ENCODE results near the gene DNAJC5. TPM values are rescaled to one million over a fixed set of nuclear protein-coding genes. Genes with fewer than 3 reads are reported as not detected.
A peak's percentile ranks its signal among the peaks of the same experiment; 100 is the strongest.

DNAJC5 gene
- total and polyA plus RNA-seq, 2 experiments from 2014 or later = 7.1 to 33.5 TPM

DNA sequence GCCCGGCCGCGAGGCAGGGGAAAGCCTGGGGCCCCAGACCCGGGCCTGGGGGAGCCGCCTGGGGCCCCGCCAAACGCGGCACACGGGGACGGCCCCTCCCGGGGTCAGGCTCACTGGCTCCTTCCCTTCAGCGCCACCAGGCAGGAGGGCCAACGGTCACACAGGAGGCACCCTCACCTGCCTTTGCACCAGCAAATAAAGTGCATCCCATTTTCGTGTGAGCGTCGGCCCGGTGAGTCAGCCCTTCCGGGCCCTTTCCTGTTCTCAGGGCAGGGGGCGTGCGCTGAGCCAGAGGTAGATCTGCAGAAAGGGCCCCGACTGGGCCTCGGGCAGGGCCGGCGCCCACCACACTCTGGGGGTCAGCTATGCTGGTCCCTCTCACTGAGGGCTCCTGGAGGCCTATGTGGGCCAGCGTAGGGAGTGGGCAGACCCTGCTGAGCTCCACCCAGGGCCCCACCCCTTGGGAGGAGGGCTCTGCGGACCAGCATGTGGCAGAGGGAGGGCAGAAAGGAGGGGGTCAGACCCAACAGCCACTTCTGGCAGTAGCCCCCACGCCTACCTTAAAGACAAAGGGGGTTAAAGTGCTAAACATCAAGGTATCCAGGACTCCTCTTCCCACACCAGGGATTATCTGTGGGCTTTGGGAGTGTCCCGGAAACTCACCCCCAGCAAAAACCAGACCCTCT lies 62.2 kb downstream of the DNAJC5 start (continued):
- TF ChIP-seq, protein P1, sequence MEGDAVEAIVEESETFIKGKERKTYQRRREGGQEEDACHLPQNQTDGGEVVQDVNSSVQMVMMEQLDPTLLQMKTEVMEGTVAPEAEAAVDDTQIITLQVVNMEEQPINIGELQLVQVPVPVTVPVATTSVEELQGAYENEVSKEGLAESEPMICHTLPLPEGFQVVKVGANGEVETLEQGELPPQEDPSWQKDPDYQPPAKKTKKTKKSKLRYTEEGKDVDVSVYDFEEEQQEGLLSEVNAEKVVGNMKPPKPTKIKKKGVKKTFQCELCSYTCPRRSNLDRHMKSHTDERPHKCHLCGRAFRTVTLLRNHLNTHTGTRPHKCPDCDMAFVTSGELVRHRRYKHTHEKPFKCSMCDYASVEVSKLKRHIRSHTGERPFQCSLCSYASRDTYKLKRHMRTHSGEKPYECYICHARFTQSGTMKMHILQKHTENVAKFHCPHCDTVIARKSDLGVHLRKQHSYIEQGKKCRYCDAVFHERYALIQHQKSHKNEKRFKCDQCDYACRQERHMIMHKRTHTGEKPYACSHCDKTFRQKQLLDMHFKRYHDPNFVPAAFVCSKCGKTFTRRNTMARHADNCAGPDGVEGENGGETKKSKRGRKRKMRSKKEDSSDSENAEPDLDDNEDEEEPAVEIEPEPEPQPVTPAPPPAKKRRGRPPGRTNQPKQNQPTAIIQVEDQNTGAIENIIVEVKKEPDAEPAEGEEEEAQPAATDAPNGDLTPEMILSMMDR (conservative IDR thresholded peaks at IDR 0.05; ENCODE audit: low read depth in 2 of 2) = peak; percentile 12 to 21; a peak in 1 of 4 replicates
- TF ChIP-seq ZNF331 (CRISPR knock-in tag; IDR thresholded peaks at IDR 0.05; ENCODE audit: low read depth) = no peak
- TF ChIP-seq STAT1 (IDR thresholded peaks at IDR 0.05; ENCODE audit: unreplicated experiment) = no peak

DNA sequence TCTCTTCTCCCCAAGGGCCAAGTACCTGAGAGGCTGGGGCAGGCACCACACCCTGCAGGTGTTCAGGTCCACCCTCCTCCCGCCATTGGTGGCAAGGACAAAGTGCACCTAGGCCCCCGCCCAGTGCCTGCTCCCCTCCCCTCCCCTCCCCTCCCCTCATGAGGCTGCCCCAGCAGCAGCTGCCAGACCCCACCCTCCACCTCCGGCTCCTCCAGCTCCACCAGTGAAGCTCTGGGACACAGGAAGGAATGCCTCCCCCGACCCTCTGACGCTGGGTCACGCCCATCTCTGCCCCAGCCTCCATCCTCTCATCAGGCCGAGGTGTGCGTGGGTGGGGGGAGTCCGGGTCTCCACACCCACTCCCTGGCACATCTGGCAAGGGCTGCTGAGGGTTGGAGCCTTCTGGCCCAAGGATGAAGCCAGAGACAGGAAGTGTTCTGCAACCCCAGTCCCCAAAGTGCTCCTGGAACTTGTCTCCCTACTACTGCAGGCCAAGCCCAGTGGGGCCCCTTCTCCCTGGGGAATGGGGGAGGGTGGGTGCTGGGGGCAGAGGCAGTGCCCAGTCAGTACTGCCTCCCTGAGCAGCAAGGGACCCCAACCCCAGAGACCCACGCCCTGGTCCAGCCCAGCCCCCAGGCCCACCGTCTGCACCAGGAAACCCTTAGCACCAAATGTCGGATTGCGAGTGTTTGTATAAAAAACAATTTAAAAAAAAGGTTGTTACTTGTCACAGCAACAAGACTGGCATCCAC lies 62.9 kb downstream of the DNAJC5 start:
- peaks cover 30% of the 10 kb centered on the region for H3K79me2 ChIP-seq (replicated peaks; ENCODE audit: insufficient read depth)
- peak overlapping the region; percentile 91 for H3K4me3 ChIP-seq
- H4K20me1 ChIP-seq (replicated peaks; ENCODE audit: insufficient read depth) = peaks cover 17% of the 10 kb centered on the region
- no peaks in the 10 kb centered on the region for H3K9me3 Mint-ChIP-seq
- peaks cover 18% of the 10 kb centered on the region for H3K4me1 ChIP-seq (ENCODE audit: insufficient read depth)
- peak; percentile 33 for ATAC-seq
- peaks cover 34% of the 10 kb centered on the region for H3K4me1 Mint-ChIP-seq
- peak overlapping the region; percentile 90 for H3K27ac ChIP-seq (ENCODE audit: low read depth)
- peaks cover 26% of the 10 kb centered on the region for H3K36me3 Mint-ChIP-seq (ENCODE audit: low read depth)
- H3K4me2 ChIP-seq = peak overlapping the region; percentile 99
- peak overlapping the region; percentile 83 for H3K4me3 Mint-ChIP-seq
- H3K27me3 ChIP-seq (ENCODE audit: insufficient read depth) = no peaks in the 10 kb centered on the region
- peak overlapping the region; percentile 25; the same call in 1 of the 2 replicates for H2AFZ ChIP-seq
- H3K27me3 Mint-ChIP-seq (ENCODE audit: insufficient read depth, low read depth, poor library complexity) = peaks cover 14% of the 10 kb centered on the region
- H3K9me2 ChIP-seq (ENCODE audit: insufficient read depth) = no peaks in the 10 kb centered on the region
- DNase-seq (ENCODE audit: low spot score) = peak; percentile 92
- no peaks in the 10 kb centered on the region for H3K36me3 ChIP-seq (ENCODE audit: insufficient read depth)
- H3F3A ChIP-seq (replicated peaks; ENCODE audit: low read depth) = 0 out of 2 replicates have a peak, but pooled peaks cover 11% of the 10 kb centered on the region
- peak overlapping the region; percentile 95 for H3K27ac Mint-ChIP-seq
- TF ChIP-seq, protein P2, sequence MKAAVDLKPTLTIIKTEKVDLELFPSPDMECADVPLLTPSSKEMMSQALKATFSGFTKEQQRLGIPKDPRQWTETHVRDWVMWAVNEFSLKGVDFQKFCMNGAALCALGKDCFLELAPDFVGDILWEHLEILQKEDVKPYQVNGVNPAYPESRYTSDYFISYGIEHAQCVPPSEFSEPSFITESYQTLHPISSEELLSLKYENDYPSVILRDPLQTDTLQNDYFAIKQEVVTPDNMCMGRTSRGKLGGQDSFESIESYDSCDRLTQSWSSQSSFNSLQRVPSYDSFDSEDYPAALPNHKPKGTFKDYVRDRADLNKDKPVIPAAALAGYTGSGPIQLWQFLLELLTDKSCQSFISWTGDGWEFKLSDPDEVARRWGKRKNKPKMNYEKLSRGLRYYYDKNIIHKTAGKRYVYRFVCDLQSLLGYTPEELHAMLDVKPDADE (IDR thresholded peaks at IDR 0.05) = no peak
- no peak for TF ChIP-seq STAT1 (IDR thresholded peaks at IDR 0.05; ENCODE audit: unreplicated experiment)
- no peak for TF ChIP-seq POLR2AphosphoS5 (IDR thresholded peaks at IDR 0.05; ENCODE audit: low read depth)
- TF ChIP-seq, protein P1 (conservative IDR thresholded peaks at IDR 0.05; ENCODE audit: low read depth in 2 of 2) = no peak
- TF ChIP-seq, protein P3, sequence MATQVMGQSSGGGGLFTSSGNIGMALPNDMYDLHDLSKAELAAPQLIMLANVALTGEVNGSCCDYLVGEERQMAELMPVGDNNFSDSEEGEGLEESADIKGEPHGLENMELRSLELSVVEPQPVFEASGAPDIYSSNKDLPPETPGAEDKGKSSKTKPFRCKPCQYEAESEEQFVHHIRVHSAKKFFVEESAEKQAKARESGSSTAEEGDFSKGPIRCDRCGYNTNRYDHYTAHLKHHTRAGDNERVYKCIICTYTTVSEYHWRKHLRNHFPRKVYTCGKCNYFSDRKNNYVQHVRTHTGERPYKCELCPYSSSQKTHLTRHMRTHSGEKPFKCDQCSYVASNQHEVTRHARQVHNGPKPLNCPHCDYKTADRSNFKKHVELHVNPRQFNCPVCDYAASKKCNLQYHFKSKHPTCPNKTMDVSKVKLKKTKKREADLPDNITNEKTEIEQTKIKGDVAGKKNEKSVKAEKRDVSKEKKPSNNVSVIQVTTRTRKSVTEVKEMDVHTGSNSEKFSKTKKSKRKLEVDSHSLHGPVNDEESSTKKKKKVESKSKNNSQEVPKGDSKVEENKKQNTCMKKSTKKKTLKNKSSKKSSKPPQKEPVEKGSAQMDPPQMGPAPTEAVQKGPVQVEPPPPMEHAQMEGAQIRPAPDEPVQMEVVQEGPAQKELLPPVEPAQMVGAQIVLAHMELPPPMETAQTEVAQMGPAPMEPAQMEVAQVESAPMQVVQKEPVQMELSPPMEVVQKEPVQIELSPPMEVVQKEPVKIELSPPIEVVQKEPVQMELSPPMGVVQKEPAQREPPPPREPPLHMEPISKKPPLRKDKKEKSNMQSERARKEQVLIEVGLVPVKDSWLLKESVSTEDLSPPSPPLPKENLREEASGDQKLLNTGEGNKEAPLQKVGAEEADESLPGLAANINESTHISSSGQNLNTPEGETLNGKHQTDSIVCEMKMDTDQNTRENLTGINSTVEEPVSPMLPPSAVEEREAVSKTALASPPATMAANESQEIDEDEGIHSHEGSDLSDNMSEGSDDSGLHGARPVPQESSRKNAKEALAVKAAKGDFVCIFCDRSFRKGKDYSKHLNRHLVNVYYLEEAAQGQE (IDR thresholded peaks at IDR 0.05; ENCODE audit: unreplicated experiment) = no peak
- TF ChIP-seq NANOG (IDR thresholded peaks at IDR 0.05; ENCODE audit: borderline replicate concordance) = no peak
- TF ChIP-seq JUNB (IDR thresholded peaks at IDR 0.05; ENCODE audit: unreplicated experiment) = no peak
- TF ChIP-seq CREB1 (CRISPR knock-in tag; IDR thresholded peaks at IDR 0.05; ENCODE audit: low read depth) = no peak
- TF ChIP-seq EZH2 (IDR thresholded peaks at IDR 0.05; ENCODE audit: low read depth, unreplicated experiment) = no peak
- TF ChIP-seq EZH2phosphoT487 (IDR thresholded peaks at IDR 0.05; ENCODE audit: unreplicated experiment) = no peak
